Stomach (tissue), 9 donors: Measurements from ENCODE around the gene PDHA1. TPM values are rescaled to one million over a fixed set of nuclear protein-coding genes. Genes with fewer than 3 reads are reported as not detected.

Experiments
- DNase-seq, 2 donors: peaks; one replicate each; pipeline versions ENCODE4 v3.0.0 to v3.0.0-alpha.2; 2013 to 2019
- H3K27ac ChIP-seq, 5 donors: fragments of 200-600 bp in 4 of 5; sonication (generic) in 4 of 5; one replicate each; pipeline ENCODE4 v1.5.1; 2013 to 2019; ENCODE audit warnings: mild to moderate bottlenecking in 1 of 5, moderate library complexity in 1 of 5
- H3K27me3 ChIP-seq, 3 donors: fragments of 200-600 bp; sonication (generic); one replicate each; pipeline ENCODE4 v1.5.1; 2017 to 2019; ENCODE audit warnings: mixed run types in 1 of 3
- H3K36me3 ChIP-seq, 4 donors: fragments of 200-600 bp; sonication (generic); 1 replicate in 3 of 4; 2 replicates in 1 of 4; pipeline ENCODE4 v1.5.1; 2016 to 2019
- H3K4me1 ChIP-seq, 4 donors: fragments of 200-600 bp; sonication (generic); one replicate each; pipeline ENCODE4 v1.5.1; 2016 to 2019
- H3K4me3 ChIP-seq, 4 donors: fragments of 200-600 bp; sonication (generic) in 3 of 4; one replicate each; pipeline ENCODE4 v1.5.1; 2016 to 2019; ENCODE audit warnings: mild to moderate bottlenecking in 1 of 4
- H3K9me3 ChIP-seq, 4 donors: fragments of 200-600 bp; sonication (generic); one replicate each; pipeline ENCODE4 v1.5.1; 2016 to 2019
- EP300 ChIP-seq: sonication (generic); formaldehyde crosslinking; IDR thresholded peaks from one replicate; pipeline ENCODE4 v1.6.1; 2017; ENCODE audit warnings: antibody characterized with exemption
- POLR2A ChIP-seq, 4 donors: fragments of 450-650 bp; IDR thresholded peaks; one replicate each; pipeline ENCODE4 v1.6.1; 2016; ENCODE audit warnings: antibody characterized with exemption in 4 of 4, control low read depth in 2 of 4, mild to moderate bottlenecking in 1 of 4, moderate library complexity in 1 of 4
- POLR2AphosphoS5 ChIP-seq, 3 donors: sonication (generic); formaldehyde crosslinking; IDR thresholded peaks; one replicate each; pipeline ENCODE4 v1.6.1; 2016; ENCODE audit warnings: antibody characterized with exemption in 3 of 3
- WGBS, 5 donors: extraction: QIAGEN DNeasy Blood & Tissue Kit in 3 of 5; methylation state at CpG; one replicate each; pipeline versions ENCODE4 v1.1.5 to v1.1.7; 2013 to 2018; 5-methylcytosine and 5-hydroxymethylcytosine counted together
- intact Hi-C: fragments of 100-400 bp; cut with DNase I; formaldehyde crosslinking; loops from one replicate; pipeline ENCODE4 v1.15.1; 2023; ENCODE audit warnings: low total_unique reads
- polyA plus RNA-seq, 3 donors: library from polyadenylated mRNA; stranded (reverse); fragments of 200-250 nt; gene quantifications; one replicate each; pipeline ENCODE4 v1.2.3, GENCODE V29; 2013
- total RNA-seq, 5 donors: library from RNA; depleted of rRNA; stranded (reverse); fragments of >200 nt; gene quantifications; one replicate each; pipeline versions ENCODE4 v1.1.0 to v1.2.3, GENCODE V29; 2014 to 2016
- TF ChIP-seq, protein P1 (sequence below), 7 experiments: fragments of 450-650 bp in 4 of 7; fragments of 200-600 bp in 3 of 7; sonication (generic) in 3 of 7; IDR thresholded peaks; one replicate each; pipeline ENCODE4 v1.5.1; 2016 to 2019; ENCODE audit warnings: antibody characterized with exemption in 7 of 7, control low read depth in 2 of 7, mild to moderate bottlenecking in 1 of 7
- donor health status: healthy with polysubstance abuse.
- donor health status: Bipolar disorder and iron deficiency.
- donor health status: healthy.

Gene PDHA1
- total and polyA plus RNA-seq, 8 donors = 77.6 to 367 (median 176) TPM

DNA sequence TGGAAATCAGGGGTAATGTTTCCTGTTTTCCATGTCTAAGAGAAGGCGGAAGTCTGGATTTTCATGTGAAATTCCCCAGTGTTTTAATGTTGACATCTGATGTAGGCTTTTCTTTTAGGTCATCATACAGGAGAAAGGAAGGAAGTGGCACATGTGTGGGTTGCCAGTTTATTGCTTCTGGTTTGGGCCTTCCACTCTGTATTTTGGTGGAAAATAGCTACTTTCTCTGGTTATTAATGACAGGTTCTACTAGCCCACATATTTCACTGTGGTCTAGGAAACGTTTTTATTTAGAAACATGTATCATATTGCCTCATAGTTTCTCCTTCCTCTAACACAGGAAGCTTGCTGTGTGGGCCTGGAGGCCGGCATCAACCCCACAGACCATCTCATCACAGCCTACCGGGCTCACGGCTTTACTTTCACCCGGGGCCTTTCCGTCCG lies 7.2 kb downstream of the PDHA1 start:
- TF ChIP-seq EP300 = no peak
- TF ChIP-seq POLR2A (IDR thresholded peaks at IDR 0.05) = no peak
- TF ChIP-seq, protein P1, sequence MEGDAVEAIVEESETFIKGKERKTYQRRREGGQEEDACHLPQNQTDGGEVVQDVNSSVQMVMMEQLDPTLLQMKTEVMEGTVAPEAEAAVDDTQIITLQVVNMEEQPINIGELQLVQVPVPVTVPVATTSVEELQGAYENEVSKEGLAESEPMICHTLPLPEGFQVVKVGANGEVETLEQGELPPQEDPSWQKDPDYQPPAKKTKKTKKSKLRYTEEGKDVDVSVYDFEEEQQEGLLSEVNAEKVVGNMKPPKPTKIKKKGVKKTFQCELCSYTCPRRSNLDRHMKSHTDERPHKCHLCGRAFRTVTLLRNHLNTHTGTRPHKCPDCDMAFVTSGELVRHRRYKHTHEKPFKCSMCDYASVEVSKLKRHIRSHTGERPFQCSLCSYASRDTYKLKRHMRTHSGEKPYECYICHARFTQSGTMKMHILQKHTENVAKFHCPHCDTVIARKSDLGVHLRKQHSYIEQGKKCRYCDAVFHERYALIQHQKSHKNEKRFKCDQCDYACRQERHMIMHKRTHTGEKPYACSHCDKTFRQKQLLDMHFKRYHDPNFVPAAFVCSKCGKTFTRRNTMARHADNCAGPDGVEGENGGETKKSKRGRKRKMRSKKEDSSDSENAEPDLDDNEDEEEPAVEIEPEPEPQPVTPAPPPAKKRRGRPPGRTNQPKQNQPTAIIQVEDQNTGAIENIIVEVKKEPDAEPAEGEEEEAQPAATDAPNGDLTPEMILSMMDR (IDR thresholded peaks at IDR 0.05) = no peak
- TF ChIP-seq POLR2AphosphoS5 (IDR thresholded peaks at IDR 0.05) = no peak
- no peak for DNase-seq
- H3K27me3 ChIP-seq = no peaks in the 10 kb centered on the region
- H3K4me1 ChIP-seq = peaks cover 0 to 8% (median 3%) of the 10 kb centered on the region in 4 donors
- H3K27ac ChIP-seq = no peak overlapping the region
- intact Hi-C loops = no loop called here
- peaks cover 11 to 66% (median 64%) of the 10 kb centered on the region in 4 donors for H3K36me3 ChIP-seq
- H3K4me3 ChIP-seq = no peak overlapping the region
- WGBS, 5 donors = 68 to 81% (median 78%) methylated on average over 7 to 8 of the region's 8 CpGs
- no peaks in the 10 kb centered on the region for H3K9me3 ChIP-seq

DNA sequence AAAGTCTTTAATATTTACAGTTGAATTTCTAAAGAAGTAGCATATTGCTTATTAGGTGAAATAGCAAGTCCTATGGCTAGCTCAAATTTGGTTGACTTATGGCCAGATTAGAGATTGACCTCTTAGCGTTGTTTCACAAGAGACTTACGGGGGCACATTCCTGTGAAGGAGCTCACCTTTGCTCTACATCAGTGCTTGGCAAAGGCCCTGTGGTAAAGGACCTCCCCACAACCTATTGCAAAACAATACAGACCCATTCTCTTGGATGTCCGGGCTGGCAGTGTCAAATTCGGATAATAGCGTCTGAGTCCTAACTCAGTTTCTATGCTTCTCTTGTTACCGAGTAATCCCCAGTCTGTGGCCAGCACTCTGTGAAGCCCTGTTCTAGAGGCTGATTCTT lies 10.9 kb downstream of the PDHA1 start:
- H3K36me3 ChIP-seq = peaks cover 26 to 100% (median 100%) of the 10 kb centered on the region in 4 donors
- H3K27me3 ChIP-seq = no peaks in the 10 kb centered on the region
- no peak overlapping the region for H3K4me3 ChIP-seq
- 88 to 96% (median 92%) methylated on average over 6 of the region's 6 CpGs for WGBS, 5 donors
- intact Hi-C loops = no loop called here
- TF ChIP-seq, protein P1 (IDR thresholded peaks at IDR 0.05) = no peak
- TF ChIP-seq POLR2AphosphoS5 (IDR thresholded peaks at IDR 0.05) = no peak
- TF ChIP-seq EP300 = no peak
- TF ChIP-seq POLR2A (IDR thresholded peaks at IDR 0.05) = no peak
- DNase-seq = no peak
- H3K27ac ChIP-seq = no peak overlapping the region
- no peaks in the 10 kb centered on the region for H3K9me3 ChIP-seq
- no peaks in the 10 kb centered on the region for H3K4me1 ChIP-seq

DNA sequence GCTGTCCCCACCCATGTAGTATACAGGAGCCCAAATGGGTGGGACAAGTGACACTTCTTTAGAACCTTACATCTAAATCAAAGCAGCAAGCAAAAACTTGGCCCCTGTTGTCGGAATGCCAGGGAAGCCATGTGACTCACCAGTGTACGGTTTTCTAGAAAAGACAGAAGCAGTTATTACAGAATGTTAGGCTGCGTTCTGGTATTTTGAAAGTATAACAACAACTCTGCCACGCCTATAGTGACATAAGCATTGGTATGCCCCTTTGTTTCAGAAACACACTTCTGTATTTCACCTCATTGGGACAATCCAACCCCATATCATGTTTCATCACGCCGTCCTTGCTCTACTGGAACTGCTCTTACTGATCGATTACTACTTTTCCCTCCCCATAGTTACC lies 14.8 kb downstream of the PDHA1 start:
- TF ChIP-seq, protein P1 (IDR thresholded peaks at IDR 0.05) = no peak
- no peak for TF ChIP-seq POLR2A (IDR thresholded peaks at IDR 0.05)
- no peak for TF ChIP-seq POLR2AphosphoS5 (IDR thresholded peaks at IDR 0.05)
- no peak for TF ChIP-seq EP300
- WGBS, 5 donors = 73 to 86% (median 82%) methylated on average over 7 of the region's 7 CpGs
- H3K4me1 ChIP-seq = no peaks in the 10 kb centered on the region
- intact Hi-C loops = no loop called here
- H3K27me3 ChIP-seq = no peaks in the 10 kb centered on the region
- no peak for DNase-seq
- peaks cover 28 to 99% (median 95%) of the 10 kb centered on the region in 4 donors for H3K36me3 ChIP-seq
- H3K9me3 ChIP-seq = no peaks in the 10 kb centered on the region
- no peak overlapping the region for H3K27ac ChIP-seq
- H3K4me3 ChIP-seq = no peak overlapping the region

DNA sequence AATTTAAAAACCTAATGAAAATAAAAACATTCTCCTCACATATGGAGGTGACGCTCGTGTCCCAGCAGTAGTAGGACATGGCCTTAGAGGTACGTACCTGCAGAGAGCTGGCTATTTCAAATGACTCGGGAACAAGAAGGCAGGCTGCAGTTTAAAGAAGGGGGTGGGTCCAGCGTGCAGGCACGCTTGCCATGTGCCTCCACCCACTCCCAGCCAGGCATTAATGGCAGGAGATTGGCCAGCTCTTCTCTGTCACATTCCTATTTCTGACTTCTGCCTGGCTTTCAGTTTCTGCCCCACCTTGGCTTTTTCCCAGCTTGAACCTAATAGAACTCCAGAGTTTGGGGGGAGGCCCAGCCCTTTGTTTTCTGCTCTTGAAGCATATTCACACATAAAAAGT lies 17.2 kb downstream of the PDHA1 start:
- TF ChIP-seq POLR2AphosphoS5 (IDR thresholded peaks at IDR 0.05) = no peak
- no peak for TF ChIP-seq EP300
- TF ChIP-seq, protein P1 (IDR thresholded peaks at IDR 0.05) = no peak
- TF ChIP-seq POLR2A (IDR thresholded peaks at IDR 0.05) = no peak
- intact Hi-C loops = no loop called here
- 67 to 88% (median 80%) methylated on average over 6 of the region's 6 CpGs for WGBS, 5 donors
- Histone ChIP-seq H3K4me1 (no peaks in the 10 kb centered on the region), H3K4me3 (no peak overlapping the region), H3K27me3 (no peaks in the 10 kb centered on the region), H3K27ac (no peak overlapping the region), H3K9me3 (no peaks in the 10 kb centered on the region), H3K36me3 (peaks cover 23 to 83% (median 79%) of the 10 kb centered on the region in 4 donors)
- peak in 1 of 2 donors; percentile 14 for DNase-seq
